OCI-LY3 (cell line): ENCODE results near the gene IQCE.

ENCODE experiments used
- CTCF ChIP-seq: fragments of 200-600, 300-600 bp; sonication (generic); IDR thresholded peaks from 2 replicates; pipeline ENCODE4 v1.5.1; 2014; ENCODE audit warnings: antibody characterized with exemption, low read length, low read depth
- EZH2phosphoT487 ChIP-seq: fragments of 200-600 bp; shearing (Covaris generic); IDR thresholded peaks from 2 replicates; pipeline ENCODE4 v1.6.1; 2018; ENCODE audit warnings: antibody characterized with exemption, mixed run types, low read depth

DNA sequence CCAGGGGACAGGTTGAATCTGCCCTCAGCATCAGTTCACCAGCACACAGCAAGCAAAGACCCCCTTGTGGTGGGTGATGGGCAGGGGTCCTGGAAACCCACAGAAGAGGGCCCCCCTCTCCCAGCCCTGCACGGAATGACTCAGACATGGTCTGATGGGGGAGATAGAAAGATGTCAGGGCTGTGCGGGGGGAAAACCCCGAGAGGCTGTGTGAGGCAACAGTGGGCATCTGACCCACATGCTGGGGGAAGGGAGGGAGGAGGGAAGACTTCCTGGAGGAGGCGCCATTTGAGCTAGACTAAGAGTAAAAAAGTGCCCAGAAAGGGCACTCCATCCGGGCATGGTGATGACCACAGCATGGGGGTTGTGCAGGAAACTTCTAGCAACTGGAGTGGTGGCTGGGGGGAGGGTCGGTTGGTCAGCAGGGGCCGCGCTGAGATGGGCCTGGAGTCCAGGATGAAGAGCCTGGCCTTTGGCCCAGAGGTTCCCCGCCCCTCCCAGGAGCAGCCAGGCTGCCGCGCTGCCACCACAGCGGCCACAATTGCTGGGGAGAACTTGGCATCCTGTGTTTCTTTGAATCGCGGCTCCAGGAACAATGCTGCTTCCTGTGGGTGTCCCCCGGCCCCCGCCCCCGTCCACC, 36.7 kb upstream of the IQCE start:
- TF ChIP-seq CTCF, result no peak
- no peak for TF ChIP-seq EZH2phosphoT487
